Ishikawa (cell line): ENCODE measurements around the gene COL9A2.

Experiments
- CREB1 ChIP-seq: IDR thresholded peaks from 2 replicates; pipeline ENCODE4 v1.6.1; 2012; ENCODE audit warnings: low read depth
- EP300 ChIP-seq: IDR thresholded peaks from 2 replicates; pipeline ENCODE4 v1.6.1; 2012; ENCODE audit warnings: borderline replicate concordance
- FOXM1 ChIP-seq: IDR thresholded peaks from 2 replicates; pipeline ENCODE4 v1.6.1; 2012; ENCODE audit warnings: low read depth, borderline replicate concordance
- YY1 ChIP-seq: IDR thresholded peaks from 2 replicates; pipeline ENCODE4 v1.6.1; 2012; ENCODE audit warnings: low read depth
- TF ChIP-seq, protein P1 (sequence below): IDR thresholded peaks from 2 replicates; pipeline ENCODE4 v1.6.1; 2012; ENCODE audit warnings: low read depth, mild to moderate bottlenecking

DNA sequence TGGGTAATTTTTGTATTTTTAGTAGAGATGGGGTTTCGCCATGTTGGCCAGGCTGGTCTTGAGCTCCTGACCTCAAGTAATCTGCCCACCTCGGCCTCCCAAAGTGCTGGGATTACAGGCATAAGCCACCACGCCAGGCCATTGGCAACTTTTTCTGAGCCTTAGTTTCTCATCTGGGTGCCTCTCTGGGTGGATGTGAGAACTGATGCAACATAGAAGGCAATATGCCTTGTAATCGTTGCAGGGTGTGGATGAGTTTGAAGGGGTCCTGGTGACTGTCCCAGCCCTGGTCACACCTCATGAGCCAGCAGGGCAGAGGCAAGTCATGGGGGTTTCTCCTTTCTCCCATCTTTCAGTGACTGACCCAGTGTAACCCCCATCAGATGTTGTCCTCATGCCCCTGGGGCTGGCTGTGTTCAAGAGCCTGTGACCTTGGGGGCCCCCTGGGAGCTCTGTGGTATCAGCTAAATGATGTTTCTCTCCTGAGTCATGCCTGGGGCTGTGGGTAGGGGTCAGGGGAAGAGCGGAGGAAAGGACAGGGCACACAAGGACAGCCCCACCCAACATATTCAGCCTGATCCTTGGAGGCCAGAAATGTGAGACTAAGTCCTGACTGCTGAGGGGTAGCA, 3.6 kb downstream of the COL9A2 start:
- TF ChIP-seq FOXM1 (no peak), EP300 (no peak), CREB1 (no peak), YY1 (no peak)
- TF ChIP-seq, protein P1, sequence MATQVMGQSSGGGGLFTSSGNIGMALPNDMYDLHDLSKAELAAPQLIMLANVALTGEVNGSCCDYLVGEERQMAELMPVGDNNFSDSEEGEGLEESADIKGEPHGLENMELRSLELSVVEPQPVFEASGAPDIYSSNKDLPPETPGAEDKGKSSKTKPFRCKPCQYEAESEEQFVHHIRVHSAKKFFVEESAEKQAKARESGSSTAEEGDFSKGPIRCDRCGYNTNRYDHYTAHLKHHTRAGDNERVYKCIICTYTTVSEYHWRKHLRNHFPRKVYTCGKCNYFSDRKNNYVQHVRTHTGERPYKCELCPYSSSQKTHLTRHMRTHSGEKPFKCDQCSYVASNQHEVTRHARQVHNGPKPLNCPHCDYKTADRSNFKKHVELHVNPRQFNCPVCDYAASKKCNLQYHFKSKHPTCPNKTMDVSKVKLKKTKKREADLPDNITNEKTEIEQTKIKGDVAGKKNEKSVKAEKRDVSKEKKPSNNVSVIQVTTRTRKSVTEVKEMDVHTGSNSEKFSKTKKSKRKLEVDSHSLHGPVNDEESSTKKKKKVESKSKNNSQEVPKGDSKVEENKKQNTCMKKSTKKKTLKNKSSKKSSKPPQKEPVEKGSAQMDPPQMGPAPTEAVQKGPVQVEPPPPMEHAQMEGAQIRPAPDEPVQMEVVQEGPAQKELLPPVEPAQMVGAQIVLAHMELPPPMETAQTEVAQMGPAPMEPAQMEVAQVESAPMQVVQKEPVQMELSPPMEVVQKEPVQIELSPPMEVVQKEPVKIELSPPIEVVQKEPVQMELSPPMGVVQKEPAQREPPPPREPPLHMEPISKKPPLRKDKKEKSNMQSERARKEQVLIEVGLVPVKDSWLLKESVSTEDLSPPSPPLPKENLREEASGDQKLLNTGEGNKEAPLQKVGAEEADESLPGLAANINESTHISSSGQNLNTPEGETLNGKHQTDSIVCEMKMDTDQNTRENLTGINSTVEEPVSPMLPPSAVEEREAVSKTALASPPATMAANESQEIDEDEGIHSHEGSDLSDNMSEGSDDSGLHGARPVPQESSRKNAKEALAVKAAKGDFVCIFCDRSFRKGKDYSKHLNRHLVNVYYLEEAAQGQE = no peak
